NCI-H82 treated with DMSO at 0.1 percent for 48 hours (cell line): ENCODE measurements around the gene NCAM1.

Source experiments
- DNase-seq: peaks from one replicate; lab custom pipeline; 2025; ENCODE audit not compliant: unreplicated experiment; lab: John Stamatoyannopoulos, UW

Gene NCAM1

DNA sequence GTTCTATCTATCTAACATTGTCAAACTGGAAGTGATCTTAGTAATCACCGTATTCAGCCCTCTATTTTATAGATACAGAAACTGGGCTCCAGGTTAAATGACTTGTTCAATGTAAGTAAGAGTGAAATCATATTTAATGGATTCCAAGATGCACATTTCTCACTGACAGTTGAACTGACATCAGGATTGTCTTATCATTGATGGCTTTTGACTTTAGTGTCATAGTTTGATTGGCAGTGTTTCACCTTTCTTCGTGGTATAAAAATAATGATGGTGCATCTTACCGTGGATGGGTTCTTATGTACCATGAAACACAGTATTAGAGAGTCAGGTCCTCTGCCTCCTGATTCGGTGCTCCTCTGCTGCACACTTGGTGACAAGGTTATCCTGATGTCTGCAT is 123.1 kb downstream of the NCAM1 start:
- DNase-seq, result no peak

DNA sequence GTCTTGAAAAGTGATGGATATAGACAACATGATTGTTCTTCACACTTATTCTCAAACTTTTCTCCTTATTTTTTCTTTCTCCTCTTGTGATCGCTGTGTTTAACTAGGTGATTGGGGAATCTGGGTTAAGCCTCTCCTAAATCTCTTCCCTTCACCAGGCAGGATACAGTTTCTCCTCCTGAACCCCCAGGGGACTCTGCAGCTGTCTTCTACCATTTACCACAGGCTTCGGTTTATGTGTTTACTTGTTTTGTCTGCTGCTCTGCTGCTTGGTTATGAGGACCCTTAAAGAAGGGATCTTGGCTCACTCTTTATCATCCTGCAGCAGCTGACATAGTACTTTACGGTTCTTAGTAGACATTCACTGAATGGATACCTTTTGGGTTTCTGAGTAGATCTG is 124.2 kb downstream of the NCAM1 start:
- DNase-seq, result no peak

DNA sequence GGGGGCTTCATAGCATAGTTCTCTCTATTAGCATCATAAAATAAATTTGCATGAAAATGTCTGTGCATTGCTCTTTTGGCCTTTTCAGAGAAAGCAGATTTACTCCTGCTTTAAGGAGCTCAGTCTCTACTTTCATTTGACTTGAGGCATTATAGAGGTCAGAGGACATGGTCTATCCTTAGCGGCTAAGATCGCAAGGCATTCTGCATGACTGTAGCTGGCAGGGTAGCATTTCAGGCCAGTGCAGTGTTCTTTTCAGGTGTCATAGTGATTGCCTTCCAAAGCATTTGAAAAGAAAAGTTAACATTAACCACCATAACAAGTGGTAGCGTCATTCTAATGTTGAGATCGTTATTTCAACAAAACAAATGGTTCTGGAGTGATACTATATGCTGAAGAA is 126.5 kb downstream of the NCAM1 start:
- no peak for DNase-seq

DNA sequence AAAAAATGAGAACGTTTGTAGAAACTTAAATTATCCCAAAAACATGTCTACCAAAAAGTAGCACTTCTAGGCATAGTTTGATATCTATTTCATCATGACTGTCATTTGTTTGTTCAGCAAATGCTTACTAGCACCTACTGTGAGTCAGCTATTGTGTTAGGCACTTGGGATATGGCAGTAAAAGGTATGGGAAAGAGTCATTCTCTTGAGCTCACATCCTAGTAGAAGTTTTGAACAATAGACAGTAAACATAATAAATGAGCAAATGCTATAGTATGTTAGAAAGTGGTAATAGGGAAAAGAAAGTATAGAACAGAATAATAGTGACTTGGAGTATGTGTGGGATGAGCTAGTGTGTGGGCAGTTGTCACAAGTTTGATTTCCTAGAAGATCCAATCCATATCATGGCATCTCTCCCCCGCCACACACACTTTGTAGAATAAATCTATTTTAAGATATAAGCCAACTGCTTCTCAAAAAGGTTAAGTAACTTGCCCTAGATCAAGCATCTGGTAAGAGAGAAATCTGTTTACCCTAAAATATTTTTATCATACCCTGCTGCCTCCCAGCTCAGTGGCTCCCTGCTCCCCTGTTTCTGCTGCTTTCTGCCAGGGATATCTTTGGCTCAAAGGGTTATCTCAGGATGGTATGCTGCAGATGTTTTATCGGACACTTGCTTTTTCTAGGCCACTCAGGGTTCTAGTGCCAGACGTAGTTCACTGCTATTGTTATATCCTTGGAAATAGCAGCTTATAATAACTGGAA is 129.7 kb downstream of the NCAM1 start:
- DNase-seq, result no peak

DNA sequence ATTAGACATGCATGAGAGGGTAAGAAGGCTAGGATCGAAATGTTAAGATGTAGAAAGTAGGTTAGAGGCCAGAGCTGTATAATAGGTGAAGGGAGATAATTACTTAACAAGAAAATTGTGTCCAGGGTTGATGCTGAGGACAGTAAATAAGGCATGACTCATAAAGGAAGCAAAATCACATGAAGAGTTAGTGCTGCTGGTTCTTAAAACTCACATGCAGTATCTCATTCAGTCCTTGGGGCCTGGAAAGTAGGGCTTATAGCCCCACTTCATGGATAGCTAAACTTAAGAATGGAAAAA is 130.2 kb downstream of the NCAM1 start:
- no peak for DNase-seq

DNA sequence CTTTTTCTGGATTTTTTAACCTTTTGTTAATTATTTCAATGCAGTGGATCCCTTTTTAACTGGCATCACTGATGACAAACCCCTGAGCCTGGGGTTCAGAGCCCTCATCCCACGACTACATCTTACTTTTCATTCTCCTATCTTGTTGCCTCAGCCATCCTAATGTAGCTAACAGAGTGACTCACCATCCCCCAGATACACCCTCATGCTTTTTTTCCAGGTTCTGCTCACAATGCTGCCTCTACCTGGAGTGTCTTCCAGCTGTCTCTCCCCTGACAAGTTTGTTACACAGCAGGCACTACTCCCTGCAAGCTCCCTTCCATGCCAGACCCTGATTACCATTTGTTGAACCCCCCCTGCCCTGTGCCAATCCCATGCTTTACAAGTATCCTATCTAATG is 135.4 kb downstream of the NCAM1 start:
- no peak for DNase-seq

DNA sequence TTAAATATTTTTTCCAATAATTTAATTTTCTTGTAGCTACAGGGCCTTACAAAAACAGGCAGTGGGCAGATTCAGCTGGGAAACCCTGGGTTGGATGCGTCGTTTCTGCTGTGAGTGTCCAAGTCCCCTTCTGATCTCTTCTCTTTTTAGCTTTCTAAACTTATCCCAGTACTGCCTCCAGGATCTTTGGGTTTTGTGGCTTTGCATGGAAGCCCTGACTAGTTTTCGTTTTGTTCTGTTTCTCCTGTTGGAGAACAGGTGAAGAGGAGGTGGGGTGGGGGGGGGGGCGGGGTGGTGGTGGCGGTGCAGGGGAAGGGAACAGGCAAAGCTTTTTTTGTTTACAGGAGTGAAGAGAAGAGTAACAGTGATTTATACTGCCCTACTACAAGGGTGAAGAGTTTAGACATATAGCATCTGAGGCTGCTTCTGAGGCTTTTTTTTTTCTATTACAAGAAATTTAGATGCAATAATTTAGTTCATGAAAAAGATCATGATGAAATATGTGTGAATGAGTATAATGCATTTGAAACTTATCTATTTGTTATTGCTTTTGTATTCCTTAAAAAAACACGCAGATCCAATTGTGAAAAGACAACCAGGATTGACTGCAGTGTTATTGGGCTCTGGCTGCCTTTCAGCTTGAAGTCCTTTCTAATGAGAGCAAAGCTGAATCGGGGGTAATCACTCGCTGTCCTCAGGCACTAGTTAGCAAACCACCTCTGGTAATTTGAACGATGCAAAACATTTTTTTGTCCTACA is 142.9 kb downstream of the NCAM1 start:
- no peak for DNase-seq

DNA sequence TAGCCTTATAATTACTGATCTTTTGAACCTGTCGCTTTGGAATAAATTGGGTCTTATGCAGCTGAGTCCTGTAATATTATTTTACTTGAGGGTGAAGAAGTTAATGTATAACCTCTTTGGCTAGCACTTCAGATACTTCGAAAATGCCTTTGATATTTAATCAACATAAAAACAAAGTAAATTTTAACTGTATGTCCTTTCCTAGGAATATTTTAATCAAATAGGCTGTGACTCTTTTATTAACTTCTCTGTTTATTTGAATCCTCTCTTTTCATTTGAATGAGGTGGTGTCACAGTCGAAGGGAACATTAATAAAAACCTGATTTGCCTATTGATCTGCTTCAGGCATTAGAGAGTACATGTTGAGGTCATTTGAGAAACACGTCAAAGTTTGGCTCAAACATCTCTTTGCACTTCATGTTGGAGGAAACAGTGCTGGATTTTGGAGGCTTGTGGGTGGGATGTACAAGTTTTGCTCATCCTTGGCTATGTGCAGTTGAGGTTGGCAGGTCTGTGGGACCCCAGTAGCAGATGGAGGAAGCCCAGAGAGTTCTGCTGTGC is 143.6 kb downstream of the NCAM1 start:
- no peak for DNase-seq

DNA sequence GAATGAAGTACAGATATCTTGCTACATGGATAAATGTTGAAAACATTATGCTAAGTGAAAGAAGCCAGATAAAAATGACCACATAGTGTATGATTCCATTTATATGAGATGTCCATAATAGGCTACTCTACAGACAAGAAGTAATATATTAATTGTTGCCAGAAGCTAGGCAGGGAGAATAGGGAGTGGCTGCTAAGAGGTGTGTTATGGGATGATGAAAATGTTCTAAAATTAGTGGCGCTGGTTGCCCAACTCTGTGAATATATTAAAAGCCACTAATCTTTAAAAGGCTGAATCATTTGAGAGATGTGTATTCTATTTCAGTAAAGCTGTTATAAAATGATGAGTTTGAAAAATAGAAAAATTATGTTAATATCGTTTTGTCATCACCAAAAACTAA is 144.4 kb downstream of the NCAM1 start:
- no peak for DNase-seq

DNA sequence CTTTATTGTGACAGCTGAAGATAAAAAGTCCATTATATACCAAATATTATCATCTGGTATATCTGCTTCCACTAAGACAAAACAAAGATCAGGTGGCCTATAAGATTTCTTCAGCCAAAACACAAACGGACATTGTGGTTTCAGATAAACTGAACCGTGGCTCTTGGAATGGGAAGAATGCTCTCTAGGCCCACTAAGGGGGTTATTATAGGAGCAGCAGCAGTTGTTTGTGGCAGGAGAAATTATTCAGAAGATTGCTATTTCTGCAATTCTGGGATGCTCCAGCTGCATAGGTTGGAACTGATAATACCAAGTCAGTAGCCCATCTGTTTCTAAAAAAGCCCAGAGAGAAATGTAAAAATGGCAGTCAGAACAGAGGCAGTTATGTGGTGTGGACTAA is 145.3 kb downstream of the NCAM1 start:
- no peak for DNase-seq

DNA sequence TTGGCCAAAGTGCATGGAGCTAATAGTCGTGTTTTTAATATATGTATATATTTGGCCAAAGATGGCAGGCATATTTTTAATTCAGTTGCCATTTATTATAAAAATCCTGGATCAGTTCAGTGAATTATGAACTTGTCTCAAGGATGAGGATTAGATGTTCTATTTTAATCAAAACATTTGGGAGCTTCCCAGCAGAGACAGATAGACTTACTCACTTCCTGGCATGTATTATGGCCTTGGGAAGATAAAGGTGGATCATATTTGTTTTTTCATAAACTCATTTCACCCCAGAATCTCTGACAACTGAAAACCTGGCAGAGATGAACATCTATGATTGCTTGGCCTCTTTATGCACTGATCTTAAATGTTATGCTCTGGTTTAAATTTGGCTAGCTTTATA is 148.8 kb downstream of the NCAM1 start:
- DNase-seq, result no peak

DNA sequence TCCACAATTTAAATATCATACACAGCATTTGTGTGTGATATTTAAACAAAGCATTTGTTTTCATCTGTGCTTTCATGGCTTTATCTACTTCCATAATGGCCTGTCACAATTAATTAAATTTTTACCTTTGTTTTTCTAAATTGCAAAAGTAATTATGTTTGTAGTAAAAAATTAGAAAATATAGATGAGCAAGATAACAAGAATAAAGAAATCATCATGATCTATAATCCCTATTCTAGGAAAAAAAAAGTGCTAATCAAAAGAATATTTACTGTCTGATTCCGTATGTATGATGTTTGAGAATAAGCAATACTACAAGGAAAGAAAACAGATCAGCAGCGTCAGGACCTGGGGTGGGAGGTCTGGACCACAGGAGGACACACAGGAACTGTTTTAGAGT is 149.9 kb downstream of the NCAM1 start:
- no peak for DNase-seq

DNA sequence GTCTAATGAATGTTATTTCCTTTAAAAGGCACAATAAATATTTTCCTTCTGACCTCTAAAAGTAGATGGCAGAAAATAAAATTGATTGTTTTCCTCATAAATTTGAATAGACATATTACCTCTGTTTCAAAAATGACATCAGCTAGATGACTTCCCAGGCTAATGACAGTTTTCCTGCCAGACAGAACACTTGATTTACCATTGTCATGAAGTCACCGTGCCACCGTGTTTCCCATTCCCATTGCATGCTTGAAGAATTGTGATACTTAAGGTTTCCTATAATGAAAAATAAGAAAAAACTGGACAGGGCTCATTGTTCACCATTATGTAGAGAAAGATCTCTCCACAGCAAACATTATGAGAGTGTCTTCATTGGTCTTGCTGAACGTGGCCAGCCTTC is 151.1 kb downstream of the NCAM1 start:
- DNase-seq, result no peak

DNA sequence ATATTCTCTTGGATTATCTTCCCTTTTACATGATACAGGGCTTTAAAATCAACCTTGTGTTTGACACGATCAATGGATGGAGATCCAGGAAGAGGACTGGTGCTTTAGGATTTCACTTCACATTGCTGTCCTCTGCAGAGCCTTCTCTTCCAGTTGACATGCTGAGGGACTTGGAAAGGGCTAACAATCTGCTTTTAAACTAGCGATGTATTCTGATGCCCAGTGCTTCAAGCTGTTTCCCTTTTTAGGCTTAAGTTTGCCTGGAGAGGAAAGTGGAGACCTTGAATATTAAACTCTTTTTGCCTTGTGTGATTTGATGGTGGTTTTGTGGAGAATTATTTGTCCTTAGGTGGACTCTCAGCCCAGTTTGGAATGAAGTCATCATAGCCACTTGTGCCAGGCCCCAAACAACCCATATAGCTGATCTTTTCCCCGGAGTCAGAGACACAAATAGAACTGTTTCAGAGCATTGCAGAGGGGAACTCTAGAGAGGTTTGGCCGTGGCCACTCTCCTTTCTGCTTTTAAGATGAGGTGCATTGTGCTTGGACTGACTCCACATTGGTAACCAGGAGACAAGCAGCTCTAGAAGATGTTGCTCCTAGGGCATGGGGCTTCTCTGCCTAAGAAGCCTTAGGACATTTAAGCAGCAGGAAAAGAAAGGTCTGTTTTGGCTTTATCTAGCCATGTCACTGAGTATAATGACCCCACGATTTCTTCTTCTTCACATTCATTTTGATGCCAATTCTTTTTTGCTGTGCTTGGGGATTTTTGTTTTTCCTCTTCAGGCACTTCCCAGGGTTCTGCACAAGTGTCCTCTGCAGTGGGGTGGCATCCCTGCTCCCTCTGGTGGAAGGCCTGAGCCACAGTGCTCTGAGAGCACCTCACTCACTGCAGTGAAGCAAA is 152.8 kb downstream of the NCAM1 start:
- no peak for DNase-seq

DNA sequence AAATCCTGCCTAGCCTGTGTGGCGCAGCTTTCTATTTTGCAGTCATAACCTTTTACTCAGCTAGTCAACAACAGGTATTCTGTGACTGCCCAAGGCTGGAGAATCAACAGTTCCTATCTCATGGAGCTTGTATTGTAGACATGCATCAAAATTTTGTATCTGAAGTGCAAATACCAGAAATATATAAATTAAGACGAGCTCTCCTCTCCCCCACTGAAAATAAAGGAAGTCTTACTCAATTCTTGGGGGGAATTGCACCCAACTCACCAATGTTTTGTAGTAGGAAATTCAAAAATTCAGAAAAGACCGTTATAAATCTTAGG is 153.4 kb downstream of the NCAM1 start:
- DNase-seq, result no peak

DNA sequence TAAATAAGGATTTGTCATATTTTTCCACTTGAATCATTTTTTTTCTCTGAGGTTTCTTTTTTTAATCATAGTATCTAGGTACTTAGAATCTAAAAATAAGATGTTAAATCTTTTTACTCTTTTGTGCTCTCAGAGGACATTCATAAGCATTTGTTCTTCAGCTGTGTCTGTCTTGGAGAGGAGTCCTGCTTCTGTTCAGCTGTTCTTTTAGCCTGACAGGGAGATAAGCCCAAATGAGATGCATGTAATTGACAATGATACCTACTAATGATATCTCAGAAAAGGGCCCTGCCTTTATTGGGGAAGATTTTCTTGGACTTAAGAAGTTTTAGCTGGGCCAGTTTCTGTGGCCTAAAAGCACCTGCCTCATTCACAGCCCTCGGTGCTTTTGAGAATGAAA is 156.9 kb downstream of the NCAM1 start:
- no peak for DNase-seq

DNA sequence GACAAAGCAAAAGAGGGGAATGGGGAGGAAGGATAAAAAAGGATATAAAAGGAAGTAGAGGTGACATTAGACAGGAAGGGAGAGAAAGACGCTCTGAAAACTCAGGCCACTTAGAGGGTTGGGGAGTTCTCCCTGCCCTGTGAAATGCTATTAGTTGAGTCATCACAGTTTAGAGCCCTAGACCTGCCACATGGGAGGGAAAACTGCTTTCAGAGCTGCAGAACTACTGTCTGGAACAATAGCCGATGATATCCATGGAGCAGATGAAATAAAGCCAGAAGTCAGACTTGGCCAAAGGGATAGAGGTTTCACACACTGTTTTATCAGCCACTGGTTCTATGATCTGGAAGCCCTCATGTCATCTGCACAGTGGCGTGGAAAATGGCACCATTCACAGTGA is 157.9 kb downstream of the NCAM1 start:
- no peak for DNase-seq

DNA sequence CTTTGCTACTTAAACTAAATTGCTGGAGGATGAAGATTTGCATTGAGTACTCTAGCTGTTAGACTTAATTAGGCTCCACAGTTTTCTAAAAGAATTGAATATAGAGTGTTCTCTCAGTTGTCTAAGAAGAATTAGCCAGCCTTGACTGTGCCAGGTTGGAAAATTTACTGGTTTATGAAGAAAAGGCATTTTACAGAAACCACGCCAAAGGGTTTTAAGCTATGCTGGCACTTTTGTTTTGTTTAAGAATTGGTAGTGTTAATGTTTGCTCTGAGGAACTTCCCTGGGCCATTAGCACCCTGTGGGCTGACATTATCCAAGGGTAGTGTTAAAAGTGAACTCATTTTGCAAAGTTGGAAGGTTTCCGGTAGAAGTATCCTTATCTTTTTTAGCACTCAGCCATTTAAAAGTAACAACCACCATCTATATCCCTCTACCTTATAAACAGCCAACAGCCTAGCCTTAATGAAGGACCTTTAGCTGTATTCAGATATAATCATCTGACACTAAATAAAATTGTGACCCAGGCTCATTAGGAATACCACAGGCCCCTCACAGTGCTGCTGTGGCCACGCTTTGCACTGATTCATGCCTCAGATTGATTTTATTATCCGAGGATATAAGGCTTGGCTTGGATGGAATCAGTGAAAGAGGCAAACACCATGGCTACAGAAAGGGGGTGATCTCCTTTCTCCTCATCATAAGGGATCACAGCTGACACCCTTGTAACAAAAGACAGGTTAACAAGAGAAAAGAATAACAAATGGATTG is 158.9 kb downstream of the NCAM1 start:
- no peak for DNase-seq

DNA sequence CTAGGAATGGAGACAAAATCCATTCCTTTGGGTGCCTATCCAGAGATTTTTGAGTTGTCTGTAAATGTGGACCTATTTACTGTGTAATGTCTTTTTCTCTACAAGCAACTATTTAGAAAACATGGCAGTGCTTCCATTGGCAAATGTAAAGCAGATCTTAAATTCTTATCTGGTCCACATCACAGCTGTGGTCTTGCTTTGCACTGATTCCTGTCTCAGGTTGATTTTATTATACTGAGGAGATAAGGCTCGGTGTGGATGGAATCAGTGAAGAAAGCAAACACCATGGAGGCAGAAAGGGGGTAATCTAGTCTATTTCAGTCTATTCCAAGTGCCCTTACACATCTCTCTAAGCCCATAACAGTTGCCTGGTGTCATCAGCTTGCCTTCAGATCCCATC is 160.5 kb downstream of the NCAM1 start:
- DNase-seq, result no peak

DNA sequence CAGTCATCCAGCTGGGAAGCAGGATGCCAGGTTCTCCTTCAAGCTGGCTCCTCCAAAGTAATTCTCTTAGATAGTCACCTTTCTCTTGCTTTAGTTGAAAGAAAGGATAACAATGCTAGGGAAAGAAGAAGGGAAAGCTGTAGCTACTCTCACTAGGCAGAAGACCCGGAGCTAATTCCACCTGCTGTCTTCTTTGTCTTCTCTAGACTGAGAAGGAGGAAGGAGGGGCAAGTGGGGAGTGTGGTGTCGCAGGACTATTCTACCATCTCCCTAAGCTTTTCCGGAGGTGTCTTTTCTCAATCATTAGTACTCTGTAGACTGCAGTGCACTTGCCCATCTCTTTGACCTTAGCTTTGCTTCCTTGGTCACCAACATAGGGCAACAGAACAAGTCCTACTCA is 162.8 kb downstream of the NCAM1 start:
- DNase-seq, result no peak

DNA sequence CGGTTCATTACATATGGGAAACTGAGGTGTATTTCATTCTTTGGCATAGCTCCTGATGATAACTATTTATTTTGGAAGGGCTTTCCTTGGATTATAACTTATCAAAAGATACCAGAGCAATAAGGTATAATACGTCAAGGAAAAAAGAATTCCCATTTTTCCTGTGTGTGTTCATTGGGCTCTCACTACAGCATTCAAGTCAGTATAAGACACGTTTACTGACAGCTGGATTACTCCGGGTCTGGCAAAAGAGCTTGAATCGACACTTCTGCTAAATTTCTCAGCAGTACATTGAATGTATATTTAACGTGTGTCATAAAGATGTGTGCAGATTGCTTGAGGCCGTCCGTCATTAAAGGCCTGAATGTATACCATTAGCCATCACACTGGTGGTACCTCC is 163.4 kb downstream of the NCAM1 start:
- no peak for DNase-seq
